ENCODE measurements around the gene PDHX.
A peak's percentile ranks its signal among the peaks of the same experiment; 100 is the strongest.

Gene PDHX

DNA sequence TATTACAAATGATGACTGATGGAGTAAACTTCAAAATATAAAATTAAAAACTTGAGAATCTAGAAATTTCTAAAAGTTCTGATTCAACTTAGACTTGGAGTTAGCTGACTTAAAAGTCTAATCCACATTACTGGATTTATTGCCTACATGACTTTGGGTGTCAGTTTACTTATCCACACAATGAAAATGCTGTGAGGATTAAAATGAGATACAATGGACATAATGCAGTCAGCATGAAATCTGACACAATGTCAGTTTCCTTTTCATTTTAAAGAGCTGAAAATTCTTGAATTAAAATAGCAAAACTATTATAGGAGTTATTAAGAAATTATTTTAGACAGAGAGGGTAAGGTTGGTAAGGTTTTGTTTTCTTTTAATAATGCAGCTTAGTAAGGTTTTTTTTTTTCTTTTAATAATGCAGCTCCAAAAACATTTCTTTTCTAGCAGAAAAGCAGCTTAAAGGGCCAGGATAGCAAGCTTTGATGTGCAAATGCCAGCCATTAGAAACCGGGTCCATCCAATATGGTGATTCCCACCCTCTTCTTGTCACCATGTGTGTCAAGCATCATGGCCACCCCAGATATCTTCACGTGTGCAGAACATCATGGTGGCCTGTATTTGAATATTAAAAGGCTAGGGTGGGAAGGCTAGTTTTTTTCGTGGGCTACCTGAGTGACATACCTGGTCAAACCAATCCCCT is 19.1 kb upstream of the PDHX start:
- ChIA-PET CTCF (interaction anchor here (1.0 to 1.3 kb wide), 4 partner anchors 9 to 311 kb away, joined by 3 read pairs; no protein-coding TSS in a partner anchor), POLR2A (interaction anchor here (0.6 kb wide), 1 partner anchor 190 kb away, joined by 3 read pairs; no protein-coding TSS in a partner anchor)
- Histone ChIP-seq H3K9me3 (ENCODE audit: control extremely low read depth in 1 of 5, control insufficient read depth in 4 of 5, insufficient read depth in 2 of 5, low read depth in 1 of 5, low read length in 4 of 5) (peaks cover 0 to 57% (median 38%) of the 10 kb centered on the region in 5 experiments), H3K27ac (ENCODE audit: insufficient read depth in 1 of 2, low read depth in 1 of 2, low read length in 2 of 2, poor library complexity in 1 of 2, severe bottlenecking in 2 of 2) (no peak overlapping the region), H3K4me3 (ENCODE audit: control insufficient read depth in 1 of 7, extremely low read depth in 1 of 7, insufficient read depth in 4 of 7, low read depth in 2 of 7, low read length in 6 of 7) (no peak overlapping the region), H3K36me3 (ENCODE audit: control insufficient read depth in 4 of 4, insufficient read depth in 4 of 4, low read length in 3 of 4) (peaks cover 2 to 33% (median 13%) of the 10 kb centered on the region in 4 experiments), H3K27me3 (replicated peaks in 2 of 5; ENCODE audit: control insufficient read depth in 4 of 5, insufficient read depth in 5 of 5, low read length in 4 of 5) (no peaks in the 10 kb centered on the region), H3K4me1 (ENCODE audit: control extremely low read depth in 1 of 4, control insufficient read depth in 4 of 4, insufficient read depth in 4 of 4, low read length in 3 of 4) (no peaks in the 10 kb centered on the region)
- no peak for DNase-seq
- WGBS (ENCODE audit: insufficient coverage), result 100% methylated on average over 1 of the region's 3 CpGs

DNA sequence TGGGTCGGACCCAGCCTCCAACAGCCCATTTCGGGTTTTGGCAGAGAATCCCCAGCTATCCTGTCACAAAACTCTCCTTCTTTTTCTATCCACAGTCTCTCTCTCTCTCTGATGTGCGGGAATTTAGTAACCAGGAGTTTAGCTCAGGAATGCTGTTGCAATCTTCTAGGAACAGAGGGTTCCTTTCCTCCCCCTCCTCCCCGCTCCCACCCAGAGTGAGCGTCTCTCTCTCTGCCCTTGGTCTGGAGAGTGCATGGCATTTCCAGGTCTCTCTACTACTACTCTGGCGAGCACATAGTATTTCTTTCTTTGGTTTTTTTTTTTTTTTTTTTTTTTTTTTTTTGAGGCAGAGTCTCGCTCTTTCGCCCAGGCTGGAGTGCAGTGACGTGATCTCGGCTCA is 17.9 kb upstream of the PDHX start:
- POLR2A ChIA-PET, result interaction anchor here (0.5 kb wide), 1 partner anchor 567 kb away, joined by 3 read pairs; no protein-coding TSS in a partner anchor
- no peak for DNase-seq
- Histone ChIP-seq H3K36me3 (ENCODE audit: control insufficient read depth in 4 of 4, insufficient read depth in 4 of 4, low read length in 3 of 4) (peaks cover 2 to 44% (median 22%) of the 10 kb centered on the region in 4 experiments), H3K27ac (ENCODE audit: insufficient read depth in 1 of 2, low read depth in 1 of 2, low read length in 2 of 2, poor library complexity in 1 of 2, severe bottlenecking in 2 of 2) (no peak overlapping the region), H3K4me3 (ENCODE audit: control insufficient read depth in 1 of 7, extremely low read depth in 1 of 7, insufficient read depth in 4 of 7, low read depth in 2 of 7, low read length in 6 of 7) (no peak overlapping the region), H3K4me1 (ENCODE audit: control extremely low read depth in 1 of 4, control insufficient read depth in 4 of 4, insufficient read depth in 4 of 4, low read length in 3 of 4) (no peaks in the 10 kb centered on the region), H3K27me3 (replicated peaks in 2 of 5; ENCODE audit: control insufficient read depth in 4 of 5, insufficient read depth in 5 of 5, low read length in 4 of 5) (no peaks in the 10 kb centered on the region), H3K9me3 (ENCODE audit: control extremely low read depth in 1 of 5, control insufficient read depth in 4 of 5, insufficient read depth in 2 of 5, low read depth in 1 of 5, low read length in 4 of 5) (peaks cover 0 to 69% (median 46%) of the 10 kb centered on the region in 5 experiments)
- WGBS (ENCODE audit: insufficient coverage), result 100% methylated on average over 2 of the region's 10 CpGs
- CTCF ChIA-PET, result interaction anchor here (1.3 kb wide), 1 partner anchor 12 kb away, joined by 3 read pairs; no protein-coding TSS in a partner anchor

DNA sequence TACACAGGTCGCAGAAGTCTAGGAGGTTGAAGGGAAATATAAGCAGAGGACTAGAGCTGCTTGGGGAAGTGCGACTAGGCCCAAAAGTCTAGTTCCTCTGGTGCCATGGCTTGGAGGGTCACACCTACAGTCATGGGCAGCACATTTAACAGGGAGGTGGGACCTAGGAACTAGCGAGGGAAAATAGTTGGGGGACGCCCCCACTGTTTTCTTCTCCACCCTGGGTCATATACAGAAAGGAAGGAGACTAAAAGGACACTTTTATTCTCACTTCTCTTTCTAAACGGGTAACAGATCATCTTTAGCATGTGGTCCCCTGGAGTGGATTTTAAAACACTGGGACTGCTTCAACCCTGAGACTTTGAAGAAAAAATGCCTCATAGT is 16.8 kb upstream of the PDHX start:
- ChIA-PET POLR2A (no interaction called here), CTCF (interaction anchor here (1.5 kb wide), 1 partner anchor 10 kb away, joined by 4 read pairs; no protein-coding TSS in a partner anchor)
- Histone ChIP-seq H3K27me3 (replicated peaks in 2 of 5; ENCODE audit: control insufficient read depth in 4 of 5, insufficient read depth in 5 of 5, low read length in 4 of 5) (no peaks in the 10 kb centered on the region), H3K4me1 (ENCODE audit: control extremely low read depth in 1 of 4, control insufficient read depth in 4 of 4, insufficient read depth in 4 of 4, low read length in 3 of 4) (peaks cover 0 to 6% (median 0%) of the 10 kb centered on the region in 4 experiments), H3K36me3 (ENCODE audit: control insufficient read depth in 4 of 4, insufficient read depth in 4 of 4, low read length in 3 of 4) (peaks cover 2 to 48% (median 23%) of the 10 kb centered on the region in 4 experiments), H3K27ac (ENCODE audit: insufficient read depth in 1 of 2, low read depth in 1 of 2, low read length in 2 of 2, poor library complexity in 1 of 2, severe bottlenecking in 2 of 2) (no peak overlapping the region), H3K9me3 (ENCODE audit: control extremely low read depth in 1 of 5, control insufficient read depth in 4 of 5, insufficient read depth in 2 of 5, low read depth in 1 of 5, low read length in 4 of 5) (peaks cover 0 to 75% (median 49%) of the 10 kb centered on the region in 5 experiments), H3K4me3 (ENCODE audit: control insufficient read depth in 1 of 7, extremely low read depth in 1 of 7, insufficient read depth in 4 of 7, low read depth in 2 of 7, low read length in 6 of 7) (no peak overlapping the region)
- DNase-seq, result peak; percentile 13 to 45 (median 36)
- WGBS (ENCODE audit: insufficient coverage), result 100% methylated on average over 3 of the region's 5 CpGs

DNA sequence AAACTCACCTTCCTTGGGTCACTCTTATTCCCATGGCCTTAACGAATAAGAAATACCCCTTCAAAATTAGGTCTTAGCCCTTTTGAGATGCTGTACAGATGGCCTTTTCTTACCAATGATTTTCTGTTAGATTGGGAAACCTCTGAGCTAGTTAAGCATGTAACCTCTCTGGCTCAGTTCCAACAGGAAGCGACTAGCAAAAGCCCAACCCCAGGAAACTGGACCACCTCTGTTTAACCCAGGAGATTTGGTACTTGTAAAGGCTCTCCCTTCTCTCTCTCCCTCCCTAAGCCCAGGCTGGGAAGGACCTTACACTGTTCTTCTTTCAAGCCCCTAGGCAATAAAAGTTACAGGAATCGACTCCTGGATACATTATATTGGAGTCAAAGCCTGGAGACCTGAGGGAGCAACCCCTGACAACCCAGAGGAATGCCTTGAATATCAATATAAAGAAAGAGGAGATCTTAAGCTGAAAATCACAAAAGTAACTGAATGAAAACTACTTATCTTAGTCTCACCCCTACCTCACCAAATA is 11.9 kb upstream of the PDHX start:
- no peak overlapping the region for H3K4me3 ChIP-seq (ENCODE audit: control insufficient read depth in 1 of 7, extremely low read depth in 1 of 7, insufficient read depth in 4 of 7, low read depth in 2 of 7, low read length in 6 of 7)
- H3K27me3 ChIP-seq (replicated peaks in 2 of 5; ENCODE audit: control insufficient read depth in 4 of 5, insufficient read depth in 5 of 5, low read length in 4 of 5), result no peaks in the 10 kb centered on the region
- POLR2A ChIA-PET, result no interaction called here
- WGBS (ENCODE audit: insufficient coverage), result 100% methylated on average over 2 of the region's 3 CpGs
- CTCF ChIA-PET, result no interaction called here
- H3K27ac ChIP-seq (ENCODE audit: insufficient read depth in 1 of 2, low read depth in 1 of 2, low read length in 2 of 2, poor library complexity in 1 of 2, severe bottlenecking in 2 of 2), result no peak overlapping the region
- peaks cover 4 to 63% (median 23%) of the 10 kb centered on the region in 4 experiments for H3K36me3 ChIP-seq (ENCODE audit: control insufficient read depth in 4 of 4, insufficient read depth in 4 of 4, low read length in 3 of 4)
- DNase-seq, result peak in 1 of 3 donors; percentile 17
- H3K4me1 ChIP-seq (ENCODE audit: control extremely low read depth in 1 of 4, control insufficient read depth in 4 of 4, insufficient read depth in 4 of 4, low read length in 3 of 4), result peaks cover 0 to 11% (median 0%) of the 10 kb centered on the region in 4 experiments
- H3K9me3 ChIP-seq (ENCODE audit: control extremely low read depth in 1 of 5, control insufficient read depth in 4 of 5, insufficient read depth in 2 of 5, low read depth in 1 of 5, low read length in 4 of 5), result peaks cover 4 to 72% (median 44%) of the 10 kb centered on the region in 5 experiments

DNA sequence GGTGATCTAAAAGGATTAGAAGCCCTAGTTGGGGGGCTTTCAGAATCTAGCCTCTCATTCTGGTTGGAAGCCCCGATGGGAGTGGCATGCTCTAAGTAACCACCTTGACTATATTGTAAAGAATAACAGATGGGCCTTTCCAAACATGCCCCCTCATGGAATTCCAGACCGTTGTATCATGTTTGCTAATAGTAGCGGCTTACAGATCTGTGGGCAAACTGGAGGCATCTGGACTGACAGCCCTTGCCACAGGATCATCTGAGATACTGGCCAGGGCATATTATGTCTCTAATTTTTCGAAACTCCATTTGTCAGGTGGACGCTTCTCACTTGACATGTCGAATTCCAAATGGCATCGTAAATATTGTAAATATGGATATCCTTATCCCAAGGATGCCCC is 10.8 kb upstream of the PDHX start:
- Histone ChIP-seq H3K27ac (ENCODE audit: insufficient read depth in 1 of 2, low read depth in 1 of 2, low read length in 2 of 2, poor library complexity in 1 of 2, severe bottlenecking in 2 of 2) (no peak overlapping the region), H3K36me3 (ENCODE audit: control insufficient read depth in 4 of 4, insufficient read depth in 4 of 4, low read length in 3 of 4) (peaks cover 5 to 65% (median 25%) of the 10 kb centered on the region in 4 experiments), H3K4me3 (ENCODE audit: control insufficient read depth in 1 of 7, extremely low read depth in 1 of 7, insufficient read depth in 4 of 7, low read depth in 2 of 7, low read length in 6 of 7) (no peak overlapping the region), H3K27me3 (replicated peaks in 2 of 5; ENCODE audit: control insufficient read depth in 4 of 5, insufficient read depth in 5 of 5, low read length in 4 of 5) (no peaks in the 10 kb centered on the region), H3K4me1 (ENCODE audit: control extremely low read depth in 1 of 4, control insufficient read depth in 4 of 4, insufficient read depth in 4 of 4, low read length in 3 of 4) (peaks cover 0 to 20% (median 0%) of the 10 kb centered on the region in 4 experiments), H3K9me3 (ENCODE audit: control extremely low read depth in 1 of 5, control insufficient read depth in 4 of 5, insufficient read depth in 2 of 5, low read depth in 1 of 5, low read length in 4 of 5) (peaks cover 4 to 61% (median 34%) of the 10 kb centered on the region in 5 experiments)
- ChIA-PET POLR2A (no interaction called here), CTCF (no interaction called here)
- DNase-seq, result no peak
- WGBS (ENCODE audit: insufficient coverage), result 98% methylated on average over 5 of the region's 7 CpGs

DNA sequence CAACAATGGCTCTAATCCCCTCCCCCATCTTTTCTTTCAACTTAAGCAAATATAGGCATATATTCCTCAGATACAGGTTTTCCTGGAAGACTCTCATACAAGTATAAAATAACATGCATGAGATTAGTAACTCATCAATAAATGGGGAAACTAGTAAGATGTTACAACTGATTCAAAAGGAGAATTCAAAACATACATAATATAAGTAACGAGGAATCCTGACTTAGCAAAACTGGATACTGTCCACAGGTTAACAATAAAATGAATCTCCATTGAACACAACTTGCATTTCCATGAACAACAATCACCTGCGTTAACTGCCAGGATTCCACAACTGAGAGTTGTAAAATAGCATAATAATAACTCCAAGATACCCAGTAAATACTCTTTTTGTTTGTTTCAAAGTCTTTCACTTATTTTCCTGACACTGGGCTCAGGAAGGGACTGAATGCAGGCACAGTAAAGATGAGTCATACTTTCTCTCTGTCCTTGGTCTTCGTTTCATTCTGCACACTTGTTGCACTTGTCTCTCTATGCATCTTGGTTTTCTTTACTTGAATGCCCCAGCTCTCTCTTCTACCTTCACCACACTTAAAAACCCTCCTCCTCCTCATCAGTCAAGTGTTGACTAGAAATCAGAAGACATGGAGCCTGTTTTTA is 8.4 kb upstream of the PDHX start:
- Histone ChIP-seq H3K36me3 (ENCODE audit: control insufficient read depth in 4 of 4, insufficient read depth in 4 of 4, low read length in 3 of 4) (peaks cover 5 to 42% (median 20%) of the 10 kb centered on the region in 4 experiments), H3K27me3 (replicated peaks in 2 of 5; ENCODE audit: control insufficient read depth in 4 of 5, insufficient read depth in 5 of 5, low read length in 4 of 5) (no peaks in the 10 kb centered on the region), H3K27ac (ENCODE audit: insufficient read depth in 1 of 2, low read depth in 1 of 2, low read length in 2 of 2, poor library complexity in 1 of 2, severe bottlenecking in 2 of 2) (no peak overlapping the region), H3K4me3 (ENCODE audit: control insufficient read depth in 1 of 7, extremely low read depth in 1 of 7, insufficient read depth in 4 of 7, low read depth in 2 of 7, low read length in 6 of 7) (no peak overlapping the region), H3K4me1 (ENCODE audit: control extremely low read depth in 1 of 4, control insufficient read depth in 4 of 4, insufficient read depth in 4 of 4, low read length in 3 of 4) (peaks cover 0 to 20% (median 0%) of the 10 kb centered on the region in 4 experiments), H3K9me3 (ENCODE audit: control extremely low read depth in 1 of 5, control insufficient read depth in 4 of 5, insufficient read depth in 2 of 5, low read depth in 1 of 5, low read length in 4 of 5) (peaks cover 4 to 37% (median 12%) of the 10 kb centered on the region in 5 experiments)
- DNase-seq, result no peak
- POLR2A ChIA-PET, result no interaction called here
- 90% methylated on average over 2 of the region's 3 CpGs for WGBS (ENCODE audit: insufficient coverage)
- CTCF ChIA-PET, result no interaction called here
